ENCODE data around the gene DENND5A. TPM values are rescaled to one million over a fixed set of nuclear protein-coding genes. Genes with fewer than 3 reads are reported as not detected.

DENND5A gene
- 132 TPM for total RNA-seq
- long read RNA-seq, full-length matches to known transcripts, result 20 of 101 reads
- long read RNA-seq, partial matches to known transcripts, result 71 of 101 reads
- long read RNA-seq, other reads (novel, unspliced or antisense), result 10 of 101 reads

GRCh38 chr11:9265211-9266131, at the start of gene DENND5A:
TSS of gene DENND5A (minus strand) at chr11:9265350. CDS start at chr11:9265069, 281 bp downstream.
- intact Hi-C loops (cut with DNase I), result loop anchor here (2.0 to 5.0 kb wide), 4 partner anchors 47 to 195 kb away; partner anchors contain the start of genes TMEM41B and ZNF143
- DNase-seq (ENCODE audit: low spot score), result peak; percentile 94

GRCh38 chr11:9314291-9315077, 49.3 kb upstream of the DENND5A start, which contains the start of gene TMEM41B:
TSS of gene TMEM41B (minus strand) at chr11:9314593. CDS start at chr11:9314441, 152 bp downstream.
- peak; percentile 98 for DNase-seq (ENCODE audit: low spot score)
- intact Hi-C loops (cut with DNase I), result loop anchor here (1.0 to 5.0 kb wide), 3 partner anchors 47 to 146 kb away; partner anchors contain the start of genes DENND5A and ZNF143

- intact Hi-C loops (cut with DNase I), result loop anchor here (1.0 to 5.0 kb wide), 3 partner anchors 46 to 147 kb away; partner anchors contain the start of genes DENND5A and ZNF143
- no peak for DNase-seq (ENCODE audit: low spot score)
Observed at GRCh38 chr11:9313648-9314290, 48.6 kb upstream of the DENND5A start.

- no peak for DNase-seq (ENCODE audit: low spot score)
- intact Hi-C loops (cut with DNase I), result loop anchor here (5.0 kb wide), 1 partner anchor 43 kb away; the partner anchor contains the start of gene DENND5A
Observed at GRCh38 chr11:9310485-9311090, 45.4 kb upstream of the DENND5A start.

- intact Hi-C loops (cut with DNase I), result no loop called here
- DNase-seq (ENCODE audit: low spot score), result no peak
Observed at GRCh38 chr11:9304178-9304577, 39.0 kb upstream of the DENND5A start.

- intact Hi-C loops (cut with DNase I), result no loop called here
- no peak for DNase-seq (ENCODE audit: low spot score)
Observed at GRCh38 chr11:9302448-9302847, 37.3 kb upstream of the DENND5A start.

GRCh38 chr11:9301720-9302119, 36.6 kb upstream of the DENND5A start:
- intact Hi-C loops (cut with DNase I), result no loop called here
- no peak for DNase-seq (ENCODE audit: low spot score)

GRCh38 chr11:9293646-9294045, 28.5 kb upstream of the DENND5A start:
- no peak for DNase-seq (ENCODE audit: low spot score)
- intact Hi-C loops (cut with DNase I), result no loop called here

GRCh38 chr11:9285850-9286587, 20.9 kb upstream of the DENND5A start:
- DNase-seq (ENCODE audit: low spot score), result no peak
- intact Hi-C loops (cut with DNase I), result no loop called here

GRCh38 chr11:9280655-9281301, 15.6 kb upstream of the DENND5A start:
- intact Hi-C loops (cut with DNase I), result no loop called here
- no peak for DNase-seq (ENCODE audit: low spot score)

- no peak for DNase-seq (ENCODE audit: low spot score)
- intact Hi-C loops (cut with DNase I), result no loop called here
Observed at GRCh38 chr11:9277176-9277575, 12.0 kb upstream of the DENND5A start.

- intact Hi-C loops (cut with DNase I), result no loop called here
- DNase-seq (ENCODE audit: low spot score), result no peak
Observed at GRCh38 chr11:9276571-9276970, 11.4 kb upstream of the DENND5A start.

- no peak for DNase-seq (ENCODE audit: low spot score)
- intact Hi-C loops (cut with DNase I), result no loop called here
Observed at GRCh38 chr11:9274499-9275258, 9.5 kb upstream of the DENND5A start.

- DNase-seq (ENCODE audit: low spot score), result peak; percentile 60
- intact Hi-C loops (cut with DNase I), result no loop called here
Observed at GRCh38 chr11:9273376-9274336, 8.5 kb upstream of the DENND5A start.

- intact Hi-C loops (cut with DNase I), result loop anchor here (5.0 kb wide), 3 partner anchors 43 to 93 kb away; partner anchors contain the start of gene TMEM41B
- DNase-seq (ENCODE audit: low spot score), result no peak
Observed at GRCh38 chr11:9269492-9270013, 4.4 kb upstream of the DENND5A start.

- intact Hi-C loops (cut with DNase I), result loop anchor here (5.0 kb wide), 3 partner anchors 45 to 95 kb away; partner anchors contain the start of gene TMEM41B
- DNase-seq (ENCODE audit: low spot score), result no peak
Observed at GRCh38 chr11:9267680-9268079, 2.5 kb upstream of the DENND5A start.
